Mononuclear cell (primary cell): ENCODE measurements around the gene HIPK2. TPM values are rescaled to one million over a fixed set of nuclear protein-coding genes. Genes with fewer than 3 reads are reported as not detected.

ENCODE experiments used
- H3K27me3 ChIP-seq: 2 replicates; pipeline ENCODE4 v1.6.0; 2011; ENCODE audit warnings: low read length, control low read depth; ENCODE audit not compliant: insufficient read depth
- H3K4me1 ChIP-seq: 2 replicates; pipeline ENCODE4 v1.5.1; 2011; ENCODE audit warnings: mild to moderate bottlenecking, low read length, control low read depth; ENCODE audit not compliant: insufficient read depth
- H3K4me3 ChIP-seq: 2 replicates; pipeline ENCODE4 v1.5.1; 2011; ENCODE audit warnings: mild to moderate bottlenecking, low read length, moderate library complexity
- H3K9me3 ChIP-seq: 2 replicates; pipeline ENCODE4 v1.5.1; 2011; ENCODE audit warnings: low read depth, mild to moderate bottlenecking, control low read depth, low read length
- total RNA-seq: library from RNA; depleted of rRNA; stranded (reverse); fragments of >200 nt; gene quantifications from one replicate; pipeline ENCODE4 v1.2.3, GENCODE V29; 2012

The HIPK2 gene
- total RNA-seq, 1 donor = 14.2 TPM

GRCh38 chr7:139548302-139549028, 229.3 kb downstream of the HIPK2 start:
- no peaks in the 10 kb centered on the region for H3K27me3 ChIP-seq
- H3K9me3 ChIP-seq = no peaks in the 10 kb centered on the region
- no peaks in the 10 kb centered on the region for H3K4me1 ChIP-seq
- no peak overlapping the region for H3K4me3 ChIP-seq

DNA sequence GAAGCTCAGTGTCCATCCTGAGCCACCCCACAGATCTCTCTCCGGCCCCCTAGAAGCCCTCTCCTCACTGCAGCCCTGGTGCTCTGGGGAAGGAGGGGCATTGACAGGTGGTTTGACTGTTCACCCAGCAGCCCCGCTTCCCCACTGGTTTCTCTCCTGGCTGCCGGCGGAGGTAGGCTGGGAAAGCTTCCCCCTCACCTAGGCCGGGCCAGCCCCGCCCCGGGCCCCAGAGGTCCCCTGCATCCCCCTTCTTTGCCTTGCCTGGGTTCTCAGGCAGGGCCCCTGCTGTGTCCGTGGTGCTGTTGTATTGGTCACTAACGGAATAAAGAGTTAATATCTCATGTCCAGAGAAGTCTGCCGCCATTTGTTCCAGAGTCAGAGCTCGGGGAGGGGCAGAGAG, 233.2 kb downstream of the HIPK2 start:
- H3K9me3 ChIP-seq = no peaks in the 10 kb centered on the region
- no peaks in the 10 kb centered on the region for H3K27me3 ChIP-seq
- no peaks in the 10 kb centered on the region for H3K4me1 ChIP-seq
- no peak overlapping the region for H3K4me3 ChIP-seq

- no peak overlapping the region for H3K4me3 ChIP-seq
- no peaks in the 10 kb centered on the region for H3K9me3 ChIP-seq
- H3K27me3 ChIP-seq = no peaks in the 10 kb centered on the region
- no peaks in the 10 kb centered on the region for H3K4me1 ChIP-seq
These were observed 233.8 kb downstream of the HIPK2 start for GRCh38 chr7:139543801-139544603.

GRCh38 chr7:139542308-139543151, 235.3 kb downstream of the HIPK2 start:
- Histone ChIP-seq H3K4me3 (no peak overlapping the region), H3K9me3 (no peaks in the 10 kb centered on the region), H3K4me1 (no peaks in the 10 kb centered on the region), H3K27me3 (no peaks in the 10 kb centered on the region)

DNA sequence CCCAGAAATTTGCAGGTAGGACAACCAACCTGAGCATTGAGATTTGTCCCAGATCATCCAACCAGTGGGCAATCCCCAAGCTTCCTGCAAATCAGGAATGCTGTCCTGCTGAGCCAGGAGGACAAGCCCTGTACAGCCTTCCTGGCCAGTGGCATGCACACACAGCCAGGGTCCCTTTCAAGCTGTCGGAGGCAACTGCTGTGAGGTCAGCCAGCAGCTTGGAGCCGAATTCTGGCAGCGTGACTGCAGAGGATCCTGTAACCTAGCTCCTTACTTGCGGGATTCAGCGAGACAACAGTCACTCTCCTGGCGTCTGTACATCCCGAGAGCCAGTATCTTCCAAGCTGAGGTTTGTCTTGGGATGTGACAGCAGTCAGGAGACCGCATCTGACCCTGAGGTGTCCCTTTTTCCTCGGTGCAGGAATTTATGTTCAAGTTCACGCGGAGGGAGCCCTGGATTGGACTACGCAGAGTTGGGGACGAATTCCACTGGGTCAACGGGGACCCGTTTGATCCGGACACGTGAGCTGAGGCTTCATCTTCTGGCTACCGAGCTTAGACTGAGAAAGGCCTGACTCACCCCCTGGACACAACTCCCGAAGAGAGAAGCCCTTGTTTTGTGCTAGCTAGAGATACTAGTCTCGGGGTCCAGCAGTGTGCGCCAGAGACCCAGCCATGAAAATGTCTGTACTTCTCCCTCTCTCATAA, 236.0 kb downstream of the HIPK2 start:
- H3K9me3 ChIP-seq = no peaks in the 10 kb centered on the region
- H3K4me3 ChIP-seq = no peak overlapping the region
- H3K27me3 ChIP-seq = no peaks in the 10 kb centered on the region
- no peaks in the 10 kb centered on the region for H3K4me1 ChIP-seq

- no peaks in the 10 kb centered on the region for H3K9me3 ChIP-seq
- no peaks in the 10 kb centered on the region for H3K4me1 ChIP-seq
- H3K27me3 ChIP-seq = no peaks in the 10 kb centered on the region
- H3K4me3 ChIP-seq = no peak overlapping the region
These were observed 237.6 kb downstream of the HIPK2 start for GRCh38 chr7:139540203-139540602.

DNA sequence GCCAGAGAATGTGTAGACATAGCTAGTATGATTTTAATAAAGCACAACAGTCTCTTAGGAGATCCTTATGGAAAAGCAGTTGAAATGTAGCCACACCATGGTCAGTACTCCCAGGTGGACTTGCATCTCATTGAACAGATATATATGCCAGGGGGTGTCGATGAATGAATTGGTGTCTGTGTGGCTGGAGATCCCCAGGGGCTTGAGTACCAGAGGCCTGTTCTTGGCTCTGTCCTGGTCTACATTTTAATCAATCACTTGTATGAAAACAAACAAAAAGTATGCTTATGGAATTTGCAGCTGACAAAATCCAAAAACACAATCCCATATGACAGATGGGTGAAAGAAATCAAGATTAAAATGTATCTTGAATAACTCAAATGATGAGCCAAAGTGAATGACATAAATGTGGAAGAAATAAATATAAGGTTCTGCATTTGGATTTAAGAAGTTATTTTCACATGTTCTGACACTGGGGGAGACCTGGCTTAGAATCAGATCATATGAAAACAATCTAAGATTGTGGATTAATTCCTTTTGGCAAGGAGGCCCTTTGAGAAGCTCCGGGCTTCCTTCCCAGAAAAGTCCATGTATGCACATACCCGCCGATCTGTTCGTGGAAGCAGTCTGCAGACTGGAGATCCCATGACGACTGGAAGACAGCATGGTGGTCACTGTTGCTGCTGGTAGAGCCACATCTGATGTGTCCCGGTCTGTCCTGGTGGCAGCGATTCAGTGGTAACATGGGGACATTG, 238.7 kb downstream of the HIPK2 start:
- Histone ChIP-seq H3K4me1 (no peaks in the 10 kb centered on the region), H3K4me3 (no peak overlapping the region), H3K9me3 (no peaks in the 10 kb centered on the region), H3K27me3 (no peaks in the 10 kb centered on the region)

DNA sequence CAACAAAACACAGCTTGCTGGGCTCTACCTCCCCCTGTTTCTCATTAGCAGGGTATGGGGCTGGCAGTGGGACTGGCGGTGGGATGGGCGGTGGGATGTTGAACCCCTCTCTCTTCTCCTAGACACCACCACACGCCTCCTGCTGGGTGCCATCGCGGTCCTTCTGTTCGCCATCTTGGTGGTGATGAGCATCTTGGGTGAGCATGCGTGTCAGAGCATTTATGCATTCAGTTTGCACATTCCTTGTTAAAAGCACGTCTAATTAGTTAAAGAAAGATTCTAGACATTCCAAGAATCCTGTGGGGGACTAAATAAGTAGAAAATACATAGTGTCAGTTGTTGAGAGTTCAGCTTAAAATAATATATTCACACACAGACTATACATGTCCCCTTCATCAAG, 241.6 kb downstream of the HIPK2 start:
- Histone ChIP-seq H3K27me3 (no peaks in the 10 kb centered on the region), H3K4me3 (no peak overlapping the region), H3K9me3 (no peaks in the 10 kb centered on the region), H3K4me1 (no peaks in the 10 kb centered on the region)

GRCh38 chr7:139534966-139535651, 242.7 kb downstream of the HIPK2 start:
- H3K27me3 ChIP-seq = no peaks in the 10 kb centered on the region
- H3K4me1 ChIP-seq = no peaks in the 10 kb centered on the region
- no peaks in the 10 kb centered on the region for H3K9me3 ChIP-seq
- no peak overlapping the region for H3K4me3 ChIP-seq

GRCh38 chr7:139534096-139534495, 243.7 kb downstream of the HIPK2 start:
- Histone ChIP-seq H3K27me3 (no peaks in the 10 kb centered on the region), H3K4me3 (no peak overlapping the region), H3K9me3 (no peaks in the 10 kb centered on the region), H3K4me1 (no peaks in the 10 kb centered on the region)

DNA sequence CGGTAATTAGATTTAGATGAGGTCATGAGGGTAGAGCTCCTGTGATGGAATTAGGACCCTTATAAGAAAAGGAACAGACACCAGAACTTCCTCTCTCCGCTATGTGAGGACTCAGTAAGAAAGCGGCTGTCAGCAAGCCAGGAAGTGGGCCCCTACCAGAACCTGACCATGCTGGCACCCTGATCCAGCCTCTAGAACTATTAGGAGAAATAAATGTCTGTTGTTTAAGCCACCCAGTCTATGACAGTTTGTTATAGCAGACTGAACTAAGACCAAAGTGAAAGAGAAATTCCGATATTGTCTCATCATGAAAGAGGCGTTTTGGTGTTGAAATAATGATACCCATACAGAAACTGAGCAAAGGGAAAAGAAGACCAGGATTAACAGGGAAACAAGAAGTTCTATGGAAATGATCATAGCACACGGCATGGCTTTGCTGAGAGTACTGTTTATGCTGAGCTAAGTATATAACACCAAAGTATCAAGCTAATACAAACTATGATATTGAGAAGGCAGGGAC, 245.1 kb downstream of the HIPK2 start:
- H3K27me3 ChIP-seq = no peaks in the 10 kb centered on the region
- no peak overlapping the region for H3K4me3 ChIP-seq
- H3K9me3 ChIP-seq = no peaks in the 10 kb centered on the region
- H3K4me1 ChIP-seq = no peaks in the 10 kb centered on the region

DNA sequence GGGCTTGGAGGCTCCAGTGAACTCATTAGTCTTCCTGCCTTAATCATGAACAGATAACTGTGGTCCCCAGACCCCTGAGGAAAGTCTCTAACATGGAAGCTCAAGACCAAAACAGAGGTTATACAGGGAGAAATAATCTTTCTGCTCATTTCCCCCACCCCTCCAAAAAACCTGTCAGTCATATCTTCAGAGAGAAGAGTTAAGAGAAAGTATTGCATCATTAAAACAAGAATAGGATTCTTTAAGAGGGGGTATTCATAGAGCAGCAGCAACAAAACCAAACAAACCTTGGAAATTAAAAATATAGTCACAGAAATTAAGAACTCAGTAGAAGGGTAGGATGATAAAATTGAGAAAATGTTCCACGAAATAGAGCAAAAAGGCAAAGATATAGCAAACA, 246.7 kb downstream of the HIPK2 start:
- Histone ChIP-seq H3K4me1 (no peaks in the 10 kb centered on the region), H3K4me3 (no peak overlapping the region), H3K9me3 (no peaks in the 10 kb centered on the region), H3K27me3 (no peaks in the 10 kb centered on the region)
